GM23338 (cell line): ENCODE data around the gene KRT7. TPM values are rescaled to one million over a fixed set of nuclear protein-coding genes. Genes with fewer than 3 reads are reported as not detected.

Experiments
- ATAC-seq: fragments of 200-7000 bp; cut with Tn5 transposase; 3 replicates; pipeline ENCODE4 v1.9.1; 2020
- DNase-seq: peaks from one replicate; pipeline ENCODE4 v3.0.0-alpha.2; 2015; ENCODE audit warnings: low spot score
- H2AFZ ChIP-seq: fragments of 200-600 bp; sonication (generic); 2 replicates; pipeline ENCODE4 v1.8.0; 2016; ENCODE audit warnings: antibody characterized with exemption, mild to moderate bottlenecking, moderate library complexity
- H3F3A ChIP-seq: fragments of 200-600 bp; sonication (generic); replicated peaks from 2 replicates; pipeline ENCODE4 v1.8.0; 2017; ENCODE audit warnings: antibody characterized with exemption, mixed run types, low read depth
- H3K27ac ChIP-seq: fragments of 200-600 bp; sonication (generic); 2 replicates; pipeline ENCODE4 v1.6.1; 2016; ENCODE audit warnings: low read depth
- H3K27me3 ChIP-seq: fragments of 200-600 bp; sonication (generic); 2 replicates; pipeline ENCODE4 v1.8.0; 2016; ENCODE audit warnings: mild to moderate bottlenecking, mixed run types, moderate library complexity; ENCODE audit not compliant: insufficient read depth
- H3K36me3 ChIP-seq: fragments of 200-600 bp; sonication (generic); 2 replicates; pipeline ENCODE4 v1.8.0; 2016; ENCODE audit warnings: mild to moderate bottlenecking; ENCODE audit not compliant: insufficient read depth
- H3K4me1 ChIP-seq: fragments of 200-600 bp; sonication (generic); 2 replicates; pipeline ENCODE4 v1.8.0; 2016; ENCODE audit warnings: mild to moderate bottlenecking, moderate library complexity; ENCODE audit not compliant: insufficient read depth
- H3K4me2 ChIP-seq: fragments of 200-600 bp; sonication (generic); 2 replicates; pipeline ENCODE4 v1.7.1; 2017; ENCODE audit warnings: mixed run types
- H3K4me3 ChIP-seq: fragments of 200-600 bp; sonication (generic); 2 replicates; pipeline ENCODE4 v1.6.1; 2016; ENCODE audit warnings: mixed run types
- H3K79me2 ChIP-seq: fragments of 200-600 bp; sonication (generic); replicated peaks from 2 replicates; pipeline ENCODE4 v1.8.0; 2017; ENCODE audit warnings: mild to moderate bottlenecking; ENCODE audit not compliant: insufficient read depth
- H3K9me2 ChIP-seq: fragments of 200-600 bp; sonication (generic); 2 replicates; pipeline ENCODE4 v1.8.0; 2017; ENCODE audit not compliant: insufficient read depth
- H4K20me1 ChIP-seq: fragments of 200-600 bp; sonication (generic); replicated peaks from 2 replicates; pipeline ENCODE4 v1.8.0; 2017; ENCODE audit warnings: mild to moderate bottlenecking; ENCODE audit not compliant: insufficient read depth
- H3K27ac Mint-ChIP-seq: 2 replicates; pipeline ENCODE4 v1.8.0; 2020; ENCODE audit warnings: inconsistent platforms, mild to moderate bottlenecking, moderate library complexity, mixed read lengths
- H3K27me3 Mint-ChIP-seq: 3 replicates; pipeline ENCODE4 v1.8.0; 2022; ENCODE audit warnings: low read depth, mild to moderate bottlenecking, moderate library complexity, mixed read lengths, inconsistent platforms; ENCODE audit not compliant: insufficient read depth, poor library complexity
- H3K36me3 Mint-ChIP-seq: 3 replicates; pipeline ENCODE4 v1.8.0; 2021; ENCODE audit warnings: low read depth, mild to moderate bottlenecking, inconsistent platforms, moderate library complexity, mixed read lengths
- H3K4me1 Mint-ChIP-seq: 3 replicates; pipeline ENCODE4 v1.8.0; 2020; ENCODE audit warnings: mild to moderate bottlenecking, inconsistent platforms, mixed read lengths
- H3K4me3 Mint-ChIP-seq: 3 replicates; pipeline ENCODE4 v1.8.0; 2021; ENCODE audit warnings: moderate library complexity, mild to moderate bottlenecking, inconsistent platforms, mixed read lengths
- H3K9me3 Mint-ChIP-seq: 3 replicates; pipeline ENCODE4 v1.8.0; 2020; ENCODE audit warnings: moderate library complexity, mild to moderate bottlenecking, inconsistent platforms, mixed read lengths
- CREB1 ChIP-seq: fragments of 250-450 bp; sonication (Bioruptor Pico); IDR thresholded peaks from 2 replicates; pipeline ENCODE4 v1.5.0; 2020; ENCODE audit warnings: low read depth, mild to moderate bottlenecking, moderate library complexity
- CTCF ChIP-seq, 2 experiments: fragments of 200-600 bp in 1 of 2; sonication (generic) in 1 of 2; conservative IDR thresholded peaks; 2 replicates each; pipeline versions ENCODE4 v1.5.1 to v1.6.1; 2016 to 2017; ENCODE audit warnings: antibody characterized with exemption in 2 of 2, low read depth in 2 of 2, mild to moderate bottlenecking in 2 of 2, moderate library complexity in 1 of 2
- ETS1 ChIP-seq: IDR thresholded peaks from 2 replicates; pipeline ENCODE4 v1.6.1; 2016; ENCODE audit warnings: antibody characterized with exemption
- EZH2 ChIP-seq: fragments of 200-600 bp; sonication (generic); IDR thresholded peaks from one replicate; pipeline ENCODE4 v1.8.0; 2017; ENCODE audit warnings: antibody characterized with exemption, mild to moderate bottlenecking, low read depth; ENCODE audit not compliant: unreplicated experiment
- EZH2phosphoT487 ChIP-seq: fragments of 200-600 bp; sonication (generic); IDR thresholded peaks from one replicate; pipeline ENCODE4 v1.8.1; 2018; ENCODE audit warnings: antibody characterized with exemption; ENCODE audit not compliant: unreplicated experiment
- JUNB ChIP-seq: IDR thresholded peaks from one replicate; pipeline ENCODE4 v1.6.1; 2016; ENCODE audit warnings: antibody characterized with exemption; ENCODE audit not compliant: unreplicated experiment
- NANOG ChIP-seq: IDR thresholded peaks from 2 replicates; pipeline ENCODE4 v1.6.1; 2016; ENCODE audit warnings: antibody characterized with exemption, borderline replicate concordance
- POLR2AphosphoS5 ChIP-seq: IDR thresholded peaks from 2 replicates; pipeline ENCODE4 v1.6.1; 2016; ENCODE audit warnings: antibody characterized with exemption, low read depth
- REST ChIP-seq: IDR thresholded peaks from one replicate; pipeline ENCODE4 v1.6.1; 2018; ENCODE audit warnings: antibody characterized with exemption; ENCODE audit not compliant: unreplicated experiment
- STAT1 ChIP-seq: IDR thresholded peaks from one replicate; pipeline ENCODE4 v1.6.1; 2016; ENCODE audit warnings: antibody characterized with exemption; ENCODE audit not compliant: unreplicated experiment
- ZNF114 ChIP-seq: fragments of 250-450 bp; sonication (Bioruptor Pico); IDR thresholded peaks from 2 replicates; pipeline ENCODE4 v1.5.0; 2020; ENCODE audit warnings: mild to moderate bottlenecking, moderate library complexity
- ZNF331 ChIP-seq: fragments of 250-450 bp; sonication (Bioruptor Pico); IDR thresholded peaks from 2 replicates; pipeline ENCODE4 v1.5.0; 2020; ENCODE audit warnings: low read depth, mild to moderate bottlenecking, moderate library complexity
- ZNF462 ChIP-seq: fragments of 250-450 bp; sonication (Bioruptor Pico); IDR thresholded peaks from 2 replicates; pipeline ENCODE4 v1.5.0; 2020; ENCODE audit warnings: mild to moderate bottlenecking, moderate library complexity
- polyA plus RNA-seq: library from polyadenylated mRNA; unstranded; fragments of >200 nt; fragmentation: Nextera tagmentation; extraction: Ambion mirVana; gene quantifications from 2 replicates; pipeline ENCODE4 v1.2.1, GENCODE V29; 2016
- total RNA-seq: library from RNA; depleted of rRNA; stranded (reverse); fragments of >200 nt; shearing (Covaris generic); gene quantifications from 2 replicates; pipeline ENCODE4 v1.2.3, GENCODE V29; 2014

Gene KRT7
- total and polyA plus RNA-seq, 2 experiments from 2014 or later, result 6.5 to 9.4 TPM

- Mint-ChIP-seq H3K27ac (no peak overlapping the region), H3K36me3 (no peaks in the 10 kb centered on the region), H3K9me3 (no peaks in the 10 kb centered on the region), H3K27me3 (peaks cover 4% of the 10 kb centered on the region), H3K4me3 (no peak overlapping the region), H3K4me1 (peaks cover 25% of the 10 kb centered on the region)
- ATAC-seq (peak; percentile 15), DNase-seq (no peak)
- Histone ChIP-seq H3K4me2 (no peak overlapping the region), H3K36me3 (no peaks in the 10 kb centered on the region), H2AFZ (peak overlapping the region; percentile 69; the same call in 1 of the 2 replicates), H3K27me3 (no peaks in the 10 kb centered on the region), H3K4me1 (peaks cover 5% of the 10 kb centered on the region), H4K20me1 (no peaks in the 10 kb centered on the region), H3K9me2 (no peaks in the 10 kb centered on the region), H3F3A (no peaks in the 10 kb centered on the region), H3K79me2 (no peaks in the 10 kb centered on the region), H3K27ac (no peak overlapping the region), H3K4me3 (no peak overlapping the region)
- no peak for TF ChIP-seq CREB1 (CRISPR knock-in tag)
- TF ChIP-seq ZNF331, result no peak
- no peak for TF ChIP-seq EZH2
- no peak for TF ChIP-seq NANOG
- TF ChIP-seq JUNB, result no peak
- no peak for TF ChIP-seq ZNF114 (CRISPR knock-in tag)
- TF ChIP-seq STAT1, result no peak
- no peak for TF ChIP-seq POLR2AphosphoS5
- no peak for TF ChIP-seq ETS1
- no peak for TF ChIP-seq REST
- TF ChIP-seq CTCF (conservative IDR thresholded peaks at IDR 0.05; ENCODE audit: low read depth in 2 of 2), result no peak
- TF ChIP-seq EZH2phosphoT487, result no peak
- no peak for TF ChIP-seq ZNF462
Measured at GRCh38 chr12:52200781-52201450, 32.1 kb upstream of the KRT7 start.
